Body of pancreas (tissue), 4 donors: Measurements from ENCODE around the gene LRRTM3. TPM values are rescaled to one million over a fixed set of nuclear protein-coding genes. Genes with fewer than 3 reads are reported as not detected.

Source experiments
- ATAC-seq: fragments of 150-250 bp; one replicate; pipeline ENCODE4 v1.9.1; 2016
- DNase-seq, 4 donors: peaks; one replicate each; pipeline ENCODE4 v3.0.0-alpha.2; 2019
- H3K27ac ChIP-seq, 4 donors: fragments of 200-600 bp; sonication (generic); 1 replicate in 3 of 4; 2 replicates in 1 of 4; pipeline versions ENCODE4 v1.5.1 to v1.6.1; 2016 to 2019; ENCODE audit warnings: mild to moderate bottlenecking in 1 of 4, mixed read lengths in 1 of 4, moderate library complexity in 1 of 4
- H3K27me3 ChIP-seq, 2 donors: fragments of 200-600 bp; sonication (generic); one replicate each; pipeline ENCODE4 v1.6.0; 2016; ENCODE audit warnings: mild to moderate bottlenecking in 1 of 2
- H3K36me3 ChIP-seq, 2 donors: fragments of 200-600 bp; sonication (generic); replicated peaks in 1 of 2; 2 replicates each; pipeline ENCODE4 v1.5.1; 2016; ENCODE audit warnings: low read depth in 2 of 2; ENCODE audit not compliant: insufficient read depth in 1 of 2
- H3K4me1 ChIP-seq: fragments of 200-600 bp; sonication (generic); one replicate; pipeline ENCODE4 v1.6.0; 2016
- H3K4me3 ChIP-seq, 2 donors: fragments of 200-600 bp; sonication (generic); 1 replicate in 1 of 2; 2 replicates in 1 of 2; pipeline ENCODE4 v1.5.1; 2016 to 2019
- H3K9me3 ChIP-seq, 3 donors: fragments of 200-600 bp; sonication (generic); 1 replicate in 2 of 3; 2 replicates in 1 of 3; pipeline ENCODE4 v1.5.1; 2016
- POLR2A ChIP-seq, 3 donors: fragments of 450-650 bp; IDR thresholded peaks; one replicate each; pipeline ENCODE4 v1.6.1; 2016; ENCODE audit warnings: antibody characterized with exemption in 3 of 3, mild to moderate bottlenecking in 2 of 3
- WGBS, 2 donors: methylation state at CpG; one replicate each; pipeline ENCODE4 v1.1.5; 2017; 5-methylcytosine and 5-hydroxymethylcytosine counted together
- intact Hi-C: fragments of 100-400 bp; cut with DNase I; formaldehyde crosslinking; loops from one replicate; pipeline ENCODE4 v1.15.1; 2023
- total RNA-seq, 2 donors: library from RNA; depleted of rRNA; stranded (reverse); fragments of >200 nt; gene quantifications; one replicate each; pipeline ENCODE4 v1.1.0, GENCODE V29; 2016
- TF ChIP-seq, protein P1 (sequence below), 7 experiments: fragments of 450-650 bp in 4 of 7; fragments of 200-600 bp in 3 of 7; sonication (generic) in 3 of 7; IDR thresholded peaks; one replicate each; pipeline ENCODE4 v1.5.1; 2016 to 2019; ENCODE audit warnings: antibody characterized with exemption in 7 of 7

LRRTM3 gene
- total RNA-seq = 1 to 10 TPM; 1.3 TPM

DNA sequence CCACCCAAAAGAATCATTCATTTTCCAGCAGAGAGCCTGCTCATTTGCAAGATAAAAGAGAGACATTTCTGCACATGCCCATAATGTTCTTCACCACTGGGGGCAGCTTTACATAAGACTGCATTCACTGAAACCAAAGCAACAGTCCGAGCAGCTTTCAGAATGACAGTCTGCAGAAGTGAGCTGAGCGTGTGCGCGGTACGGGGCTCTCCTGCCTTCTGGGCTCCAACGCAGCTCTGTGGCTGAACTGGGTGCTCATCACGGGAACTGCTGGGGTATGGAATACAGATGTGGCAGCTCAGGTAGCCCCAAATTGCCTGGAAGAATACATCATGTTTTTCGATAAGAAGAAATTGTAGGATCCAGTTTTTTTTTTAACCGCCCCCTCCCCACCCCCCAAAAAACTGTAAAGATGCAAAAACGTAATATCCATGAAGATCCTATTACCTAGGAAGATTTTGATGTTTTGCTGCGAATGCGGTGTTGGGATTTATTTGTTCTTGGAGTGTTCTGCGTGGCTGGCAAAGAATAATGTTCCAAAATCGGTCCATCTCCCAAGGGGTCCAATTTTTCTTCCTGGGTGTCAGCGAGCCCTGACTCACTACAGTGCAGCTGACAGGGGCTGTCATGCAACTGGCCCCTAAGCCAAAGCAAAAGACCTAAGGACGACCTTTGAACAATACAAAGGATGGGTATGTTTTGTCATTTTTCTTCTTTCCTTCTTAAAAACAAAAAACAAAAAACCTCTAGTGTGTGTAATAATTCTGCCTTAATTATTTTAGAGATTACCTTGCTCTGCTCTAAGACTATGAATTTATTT lies at the start of gene LRRTM3:
Gene LRRTM3 (plus strand): TSS at position 141 of the 820 bp plus-strand sequence.
- Histone ChIP-seq H3K9me3 (no peaks in the 10 kb centered on the region), H3K27me3 (peaks cover 4 to 10% of the 10 kb centered on the region in 2 donors), H3K36me3 (no peaks in the 10 kb centered on the region), H3K27ac (no peak within 1 kb of the TSS), H3K4me3 (no peak within 1 kb of the TSS), H3K4me1 (peaks cover 9% of the 10 kb centered on the region)
- intact Hi-C loops = no loop called here
- ATAC-seq = peak; percentile 98
- peak; percentile 49 to 74 (median 64) for DNase-seq
- WGBS, 2 donors = 4% methylated on average over 15 to 16 of the region's 16 CpGs
- peak in 1 of 3 donors; percentile 13 for TF ChIP-seq POLR2A (IDR thresholded peaks at IDR 0.05)
- TF ChIP-seq, protein P1, sequence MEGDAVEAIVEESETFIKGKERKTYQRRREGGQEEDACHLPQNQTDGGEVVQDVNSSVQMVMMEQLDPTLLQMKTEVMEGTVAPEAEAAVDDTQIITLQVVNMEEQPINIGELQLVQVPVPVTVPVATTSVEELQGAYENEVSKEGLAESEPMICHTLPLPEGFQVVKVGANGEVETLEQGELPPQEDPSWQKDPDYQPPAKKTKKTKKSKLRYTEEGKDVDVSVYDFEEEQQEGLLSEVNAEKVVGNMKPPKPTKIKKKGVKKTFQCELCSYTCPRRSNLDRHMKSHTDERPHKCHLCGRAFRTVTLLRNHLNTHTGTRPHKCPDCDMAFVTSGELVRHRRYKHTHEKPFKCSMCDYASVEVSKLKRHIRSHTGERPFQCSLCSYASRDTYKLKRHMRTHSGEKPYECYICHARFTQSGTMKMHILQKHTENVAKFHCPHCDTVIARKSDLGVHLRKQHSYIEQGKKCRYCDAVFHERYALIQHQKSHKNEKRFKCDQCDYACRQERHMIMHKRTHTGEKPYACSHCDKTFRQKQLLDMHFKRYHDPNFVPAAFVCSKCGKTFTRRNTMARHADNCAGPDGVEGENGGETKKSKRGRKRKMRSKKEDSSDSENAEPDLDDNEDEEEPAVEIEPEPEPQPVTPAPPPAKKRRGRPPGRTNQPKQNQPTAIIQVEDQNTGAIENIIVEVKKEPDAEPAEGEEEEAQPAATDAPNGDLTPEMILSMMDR (IDR thresholded peaks at IDR 0.05) = peak; percentile 14 to 76 (median 66)

DNA sequence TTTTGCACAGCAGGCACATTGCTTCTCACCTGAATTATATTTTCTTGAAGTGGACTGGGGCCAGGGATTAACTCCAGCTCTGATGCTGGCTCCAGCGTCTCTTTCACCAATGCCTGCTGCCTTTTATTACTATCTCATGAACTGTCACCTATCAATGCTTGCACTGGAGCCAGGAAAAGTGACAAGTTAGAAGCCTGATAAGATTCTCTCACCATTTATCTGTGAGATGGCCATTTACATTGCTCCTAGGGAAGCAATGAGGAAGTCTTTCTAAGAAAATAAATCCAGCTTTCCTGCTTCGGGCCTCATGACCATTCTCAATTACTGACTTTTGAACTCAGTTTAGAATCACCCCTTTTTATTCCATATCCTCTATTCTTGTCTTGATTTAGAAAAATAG lies 48.5 kb upstream of the LRRTM3 start:
- Histone ChIP-seq H3K36me3 (no peaks in the 10 kb centered on the region), H3K27ac (no peak overlapping the region), H3K27me3 (no peaks in the 10 kb centered on the region), H3K4me1 (no peaks in the 10 kb centered on the region), H3K4me3 (no peak overlapping the region), H3K9me3 (no peaks in the 10 kb centered on the region)
- TF ChIP-seq, protein P1 (IDR thresholded peaks at IDR 0.05) = no peak
- no peak for TF ChIP-seq POLR2A (IDR thresholded peaks at IDR 0.05)
- WGBS, 2 donors = 48 to 54% methylated on average over 2 of the region's 2 CpGs
- ATAC-seq (no peak), DNase-seq (no peak)
- intact Hi-C loops = no loop called here

DNA sequence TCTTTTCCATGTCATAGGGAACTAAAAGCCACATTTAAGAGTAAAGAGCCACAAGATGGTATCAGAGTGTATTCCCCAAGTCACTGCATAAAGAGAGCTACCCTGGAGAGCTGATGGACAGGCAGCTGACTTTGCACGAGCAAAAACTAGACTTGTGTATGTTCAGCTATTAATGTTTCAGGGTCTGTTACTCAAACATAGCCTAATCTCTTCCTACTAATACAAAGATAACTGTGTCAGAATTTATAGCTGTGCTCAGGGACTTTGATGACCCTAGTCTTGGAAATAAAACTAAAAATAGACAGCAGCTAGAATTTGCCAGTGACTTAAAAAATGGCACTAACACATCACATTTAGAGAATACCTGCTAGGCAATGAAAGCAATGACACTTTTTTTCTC lies 45.5 kb upstream of the LRRTM3 start:
- 38 to 54% methylated on average over 1 of the region's 1 CpG for WGBS, 2 donors
- TF ChIP-seq, protein P1 (IDR thresholded peaks at IDR 0.05) = no peak
- no peak for TF ChIP-seq POLR2A (IDR thresholded peaks at IDR 0.05)
- no peak overlapping the region for H3K4me3 ChIP-seq
- no peaks in the 10 kb centered on the region for H3K9me3 ChIP-seq
- H3K4me1 ChIP-seq = no peaks in the 10 kb centered on the region
- no peak overlapping the region for H3K27ac ChIP-seq
- H3K27me3 ChIP-seq = no peaks in the 10 kb centered on the region
- no peak for ATAC-seq
- H3K36me3 ChIP-seq = no peaks in the 10 kb centered on the region
- no peak for DNase-seq
- intact Hi-C loops = no loop called here

DNA sequence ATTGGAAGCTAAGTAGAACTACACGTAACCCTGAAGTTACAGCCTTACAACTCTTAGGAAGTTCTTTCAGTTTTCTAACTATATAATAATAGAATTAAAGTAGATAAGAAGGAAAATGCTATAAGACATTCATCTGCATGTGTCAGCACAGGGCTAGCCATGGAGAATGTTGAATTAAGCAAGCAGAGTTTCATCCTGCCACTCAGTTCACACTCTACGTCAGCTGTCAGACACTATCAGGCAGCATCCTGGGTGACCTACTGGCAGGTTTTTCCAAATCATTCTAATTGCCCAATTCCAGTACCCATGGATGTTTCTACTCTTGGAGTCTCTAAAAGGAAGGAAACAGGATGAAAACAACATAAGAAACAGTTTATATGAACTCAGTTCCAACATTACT lies 45.0 kb upstream of the LRRTM3 start:
- no peak for TF ChIP-seq POLR2A (IDR thresholded peaks at IDR 0.05)
- TF ChIP-seq, protein P1 (IDR thresholded peaks at IDR 0.05) = no peak

DNA sequence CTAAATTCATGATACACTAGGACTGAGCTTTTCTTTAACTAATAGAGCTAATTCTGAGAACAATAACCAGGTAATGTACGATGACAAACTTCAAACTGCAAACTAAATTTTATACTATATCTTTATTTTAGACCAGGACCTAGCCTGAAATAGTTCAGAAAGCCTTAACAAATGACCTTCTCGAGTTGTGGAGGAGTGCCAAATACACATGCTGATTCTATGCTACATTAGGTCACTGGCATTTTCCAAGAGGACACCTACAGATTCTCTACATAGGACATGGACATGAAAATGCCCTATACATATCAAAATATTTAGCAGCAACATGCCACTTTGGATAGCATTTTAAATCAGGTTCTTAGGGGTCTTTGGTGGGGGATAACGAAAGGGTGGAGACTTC lies 44.0 kb upstream of the LRRTM3 start:
- Histone ChIP-seq H3K36me3 (no peaks in the 10 kb centered on the region), H3K4me3 (no peak overlapping the region), H3K4me1 (no peaks in the 10 kb centered on the region), H3K27me3 (no peaks in the 10 kb centered on the region), H3K9me3 (no peaks in the 10 kb centered on the region), H3K27ac (no peak overlapping the region)
- DNase-seq (no peak), ATAC-seq (no peak)
- 57 to 75% methylated on average over 3 of the region's 3 CpGs for WGBS, 2 donors
- intact Hi-C loops = no loop called here
- no peak for TF ChIP-seq POLR2A (IDR thresholded peaks at IDR 0.05)
- TF ChIP-seq, protein P1 (IDR thresholded peaks at IDR 0.05) = no peak

More for the DNA sequence above, 45.0 kb upstream of the LRRTM3 start:
- Histone ChIP-seq H3K4me3 (no peak overlapping the region), H3K4me1 (no peaks in the 10 kb centered on the region), H3K9me3 (no peaks in the 10 kb centered on the region), H3K36me3 (no peaks in the 10 kb centered on the region), H3K27me3 (no peaks in the 10 kb centered on the region), H3K27ac (no peak overlapping the region)
- no peak for ATAC-seq
- DNase-seq = no peak
- 88 to 89% methylated on average over 2 of the region's 2 CpGs for WGBS, 2 donors
- intact Hi-C loops = no loop called here
